HepG2 (cell line): ENCODE results near the gene ESRP2. TPM values are rescaled to one million over a fixed set of nuclear protein-coding genes. Genes with fewer than 3 reads are reported as not detected.

ENCODE experiments used
- KDM1A ChIP-seq: IDR thresholded peaks from 2 replicates; pipeline ENCODE4 v1.6.1; 2016; ENCODE audit warnings: missing compliant biosample characterization
- KDM2A ChIP-seq: sonication (generic); formaldehyde crosslinking; IDR thresholded peaks from 2 replicates; pipeline ENCODE4 v1.4.0; 2020; ENCODE audit warnings: low read depth, missing genetic modification reagents, borderline replicate concordance
- MAZ ChIP-seq, 2 experiments: sonication (generic) in 1 of 2; formaldehyde crosslinking in 1 of 2; IDR thresholded peaks; 2 replicates each; pipeline versions ENCODE4 v1.5.0 to v1.6.1; 2012 to 2020; ENCODE audit warnings: low read depth in 2 of 2, mild to moderate bottlenecking in 2 of 2, borderline replicate concordance in 1 of 2, improper control_type of control experiment in 1 of 2, low read length in 1 of 2, missing genetic modification reagents in 1 of 2, moderate library complexity in 1 of 2
- PPARG ChIP-seq: conservative IDR thresholded peaks from 2 replicates; pipeline ENCODE4 v1.6.1; 2016; ENCODE audit warnings: missing biosample characterization, missing genetic modification reagents
- SATB2 ChIP-seq: sonication (generic); formaldehyde crosslinking; IDR thresholded peaks from 2 replicates; pipeline ENCODE4 v1.5.0; 2020; ENCODE audit warnings: missing genetic modification reagents
- TBX2 ChIP-seq: sonication (generic); formaldehyde crosslinking; IDR thresholded peaks from 2 replicates; pipeline ENCODE4 v1.5.0; 2020; ENCODE audit warnings: missing genetic modification reagents, mild to moderate bottlenecking, borderline replicate concordance
- TCF7 ChIP-seq: sonication (generic); IDR thresholded peaks from 2 replicates; pipeline ENCODE4 v1.6.1; 2016; ENCODE audit warnings: antibody characterized with exemption, low read depth
- YEATS2 ChIP-seq: sonication (generic); formaldehyde crosslinking; IDR thresholded peaks from 2 replicates; pipeline ENCODE4 v1.4.0; 2020; ENCODE audit warnings: missing genetic modification reagents, borderline replicate concordance
- ZC3H4 ChIP-seq: sonication (generic); formaldehyde crosslinking; IDR thresholded peaks from 2 replicates; pipeline ENCODE4 v1.4.0; 2020; ENCODE audit warnings: missing genetic modification reagents, borderline replicate concordance
- ZNF180 ChIP-seq: sonication (generic); formaldehyde crosslinking; IDR thresholded peaks from 2 replicates; pipeline ENCODE4 v1.4.0; 2020; ENCODE audit warnings: low read depth, missing genetic modification reagents, borderline replicate concordance
- ZNF547 ChIP-seq: sonication (generic); formaldehyde crosslinking; IDR thresholded peaks from 2 replicates; pipeline ENCODE4 v1.5.1; 2020; ENCODE audit warnings: mild to moderate bottlenecking, missing genetic modification reagents
- polyA plus RNA-seq, 8 experiments: library from polyadenylated mRNA; depleted of rRNA in 3 of 8; stranded (reverse) in 7 of 8; unstranded in 1 of 8; fragments of >200 nt; fragmentation: Illumina TruSeq in 4 of 8; extraction: Trizol in 4 of 8; gene quantifications; 2 replicates each; pipeline versions ENCODE4 v1.2.1 to v1.2.3, GENCODE V29; 2011 to 2016; ENCODE audit warnings: low read depth in 4 of 8, missing spikeins in 1 of 8, mixed read lengths in 1 of 8; ENCODE audit not compliant: insufficient read depth in 1 of 8
- total RNA-seq, 5 experiments: library from RNA; depleted of rRNA; stranded (reverse); fragments of >200 nt; fragmentation: Illumina TruSeq; extraction: Trizol; gene quantifications; 2 replicates each; pipeline ENCODE4 v1.2.3, GENCODE V29; 2016; ENCODE audit warnings: low read depth in 1 of 5
- TF ChIP-seq, protein P1 (sequence below): sonication (generic); formaldehyde crosslinking; IDR thresholded peaks from 2 replicates; pipeline ENCODE4 v1.4.0; 2020; ENCODE audit warnings: missing genetic modification reagents, borderline replicate concordance
- TF ChIP-seq, protein P2 (sequence below): fragments of 450-650 bp; IDR thresholded peaks from 2 replicates; pipeline ENCODE4 v1.6.1; 2016
- TF ChIP-seq, protein P3 (sequence below): sonication (generic); formaldehyde crosslinking; IDR thresholded peaks from 2 replicates; pipeline ENCODE4 v1.4.0; 2020; ENCODE audit warnings: missing genetic modification reagents
- TF ChIP-seq, protein P4 (sequence below): sonication (generic); formaldehyde crosslinking; IDR thresholded peaks from 2 replicates; pipeline ENCODE4 v1.4.0; 2020; ENCODE audit warnings: missing genetic modification reagents, mild to moderate bottlenecking, borderline replicate concordance
- TF ChIP-seq, protein P5 (sequence below): IDR thresholded peaks from 2 replicates; pipeline ENCODE4 v1.6.1; 2016; ENCODE audit warnings: mild to moderate bottlenecking, missing biosample characterization, missing genetic modification reagents

Gene ESRP2
- total and polyA plus RNA-seq, 2 of the 13 experiments (the other 11 are each of a cell fraction or from before 2014, with no cell fraction given) = 21.1 to 32.4 TPM

DNA sequence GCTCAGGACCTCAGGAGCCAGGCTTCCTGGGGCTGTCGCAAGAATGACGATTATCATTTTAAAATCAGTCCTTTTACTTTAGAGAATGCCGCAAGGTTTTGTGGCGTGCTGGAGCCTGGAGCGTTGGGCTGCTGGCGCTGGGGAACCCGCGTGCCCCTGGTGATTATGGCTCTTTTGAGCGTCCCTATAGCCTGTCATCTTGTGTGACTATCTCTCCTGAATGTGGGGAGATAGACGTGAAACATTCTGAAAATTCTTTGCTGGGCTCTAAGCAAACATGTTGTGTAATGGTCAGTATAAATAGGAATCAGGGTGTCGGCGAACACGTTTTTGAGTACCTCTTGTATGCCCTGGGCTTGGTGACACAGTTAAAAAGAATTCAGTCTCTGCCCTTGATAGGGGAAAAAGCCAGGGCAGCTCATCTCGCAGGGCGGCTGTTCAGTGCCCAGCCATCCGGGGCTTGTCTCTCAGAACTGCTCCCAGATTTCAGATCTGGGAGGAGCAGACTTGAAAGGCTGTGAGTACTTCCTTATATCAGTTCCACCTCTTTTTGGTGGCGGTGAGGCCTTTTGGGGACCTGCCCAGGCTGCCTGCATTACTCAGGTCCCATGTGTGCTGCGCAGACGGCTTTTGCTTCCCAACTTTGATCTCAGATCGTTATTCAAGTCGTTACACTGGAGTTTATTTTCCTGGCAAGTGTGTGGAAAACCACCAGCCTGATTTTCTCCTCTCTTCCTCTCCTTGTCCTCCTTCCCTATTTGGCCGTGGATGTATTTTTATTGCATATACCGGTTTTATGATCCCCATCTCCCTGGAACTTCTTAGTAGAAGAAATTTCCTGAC, 29.4 kb upstream of the ESRP2 start (continued):
- TF ChIP-seq, protein P1, sequence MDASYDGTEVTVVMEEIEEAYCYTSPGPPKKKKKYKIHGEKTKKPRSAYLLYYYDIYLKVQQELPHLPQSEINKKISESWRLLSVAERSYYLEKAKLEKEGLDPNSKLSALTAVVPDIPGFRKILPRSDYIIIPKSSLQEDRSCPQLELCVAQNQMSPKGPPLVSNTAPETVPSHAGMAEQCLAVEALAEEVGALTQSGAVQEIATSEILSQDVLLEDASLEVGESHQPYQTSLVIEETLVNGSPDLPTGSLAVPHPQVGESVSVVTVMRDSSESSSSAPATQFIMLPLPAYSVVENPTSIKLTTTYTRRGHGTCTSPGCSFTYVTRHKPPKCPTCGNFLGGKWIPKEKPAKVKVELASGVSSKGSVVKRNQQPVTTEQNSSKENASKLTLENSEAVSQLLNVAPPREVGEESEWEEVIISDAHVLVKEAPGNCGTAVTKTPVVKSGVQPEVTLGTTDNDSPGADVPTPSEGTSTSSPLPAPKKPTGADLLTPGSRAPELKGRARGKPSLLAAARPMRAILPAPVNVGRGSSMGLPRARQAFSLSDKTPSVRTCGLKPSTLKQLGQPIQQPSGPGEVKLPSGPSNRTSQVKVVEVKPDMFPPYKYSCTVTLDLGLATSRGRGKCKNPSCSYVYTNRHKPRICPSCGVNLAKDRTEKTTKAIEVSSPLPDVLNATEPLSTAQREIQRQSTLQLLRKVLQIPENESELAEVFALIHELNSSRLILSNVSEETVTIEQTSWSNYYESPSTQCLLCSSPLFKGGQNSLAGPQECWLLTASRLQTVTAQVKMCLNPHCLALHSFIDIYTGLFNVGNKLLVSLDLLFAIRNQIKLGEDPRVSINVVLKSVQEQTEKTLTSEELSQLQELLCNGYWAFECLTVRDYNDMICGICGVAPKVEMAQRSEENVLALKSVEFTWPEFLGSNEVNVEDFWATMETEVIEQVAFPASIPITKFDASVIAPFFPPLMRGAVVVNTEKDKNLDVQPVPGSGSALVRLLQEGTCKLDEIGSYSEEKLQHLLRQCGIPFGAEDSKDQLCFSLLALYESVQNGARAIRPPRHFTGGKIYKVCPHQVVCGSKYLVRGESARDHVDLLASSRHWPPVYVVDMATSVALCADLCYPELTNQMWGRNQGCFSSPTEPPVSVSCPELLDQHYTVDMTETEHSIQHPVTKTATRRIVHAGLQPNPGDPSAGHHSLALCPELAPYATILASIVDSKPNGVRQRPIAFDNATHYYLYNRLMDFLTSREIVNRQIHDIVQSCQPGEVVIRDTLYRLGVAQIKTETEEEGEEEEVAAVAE = peak; percentile 65
- TF ChIP-seq YEATS2 (CRISPR knock-in tag) (peak; percentile 66; the same call in 1 of the 2 replicates), TBX2 (CRISPR knock-in tag) (peak; percentile 98), ZC3H4 (CRISPR knock-in tag) (no peak; the same call in 1 of the 2 replicates), ZNF547 (CRISPR knock-in tag) (no peak), PPARG (peak; percentile 81), ZNF180 (CRISPR knock-in tag) (no peak), SATB2 (CRISPR knock-in tag) (no peak), KDM2A (CRISPR knock-in tag) (peak; percentile 56; the same call in 1 of the 2 replicates), KDM1A (0 out of 2 replicates have a peak, but pooled peaks have one; percentile 34), TCF7 (peak; percentile 74), MAZ (IDR thresholded peaks at IDR 0.05; ENCODE audit: borderline replicate concordance, low read depth, low read length) (0 out of 2 replicates have a peak, but pooled peaks have one; percentile 47), MAZ (CRISPR knock-in tag; IDR thresholded peaks at IDR 0.05; ENCODE audit: low read depth) (peak; percentile 26; the same call in 1 of the 2 replicates)
- TF ChIP-seq, protein P2, sequence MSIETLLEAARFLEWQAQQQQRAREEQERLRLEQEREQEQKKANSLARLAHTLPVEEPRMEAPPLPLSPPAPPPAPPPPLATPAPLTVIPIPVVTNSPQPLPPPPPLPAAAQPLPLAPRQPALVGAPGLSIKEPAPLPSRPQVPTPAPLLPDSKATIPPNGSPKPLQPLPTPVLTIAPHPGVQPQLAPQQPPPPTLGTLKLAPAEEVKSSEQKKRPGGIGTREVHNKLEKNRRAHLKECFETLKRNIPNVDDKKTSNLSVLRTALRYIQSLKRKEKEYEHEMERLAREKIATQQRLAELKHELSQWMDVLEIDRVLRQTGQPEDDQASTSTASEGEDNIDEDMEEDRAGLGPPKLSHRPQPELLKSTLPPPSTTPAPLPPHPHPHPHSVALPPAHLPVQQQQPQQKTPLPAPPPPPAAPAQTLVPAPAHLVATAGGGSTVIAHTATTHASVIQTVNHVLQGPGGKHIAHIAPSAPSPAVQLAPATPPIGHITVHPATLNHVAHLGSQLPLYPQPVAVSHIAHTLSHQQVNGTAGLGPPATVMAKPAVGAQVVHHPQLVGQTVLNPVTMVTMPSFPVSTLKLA = peak; percentile 66
- TF ChIP-seq, protein P3, sequence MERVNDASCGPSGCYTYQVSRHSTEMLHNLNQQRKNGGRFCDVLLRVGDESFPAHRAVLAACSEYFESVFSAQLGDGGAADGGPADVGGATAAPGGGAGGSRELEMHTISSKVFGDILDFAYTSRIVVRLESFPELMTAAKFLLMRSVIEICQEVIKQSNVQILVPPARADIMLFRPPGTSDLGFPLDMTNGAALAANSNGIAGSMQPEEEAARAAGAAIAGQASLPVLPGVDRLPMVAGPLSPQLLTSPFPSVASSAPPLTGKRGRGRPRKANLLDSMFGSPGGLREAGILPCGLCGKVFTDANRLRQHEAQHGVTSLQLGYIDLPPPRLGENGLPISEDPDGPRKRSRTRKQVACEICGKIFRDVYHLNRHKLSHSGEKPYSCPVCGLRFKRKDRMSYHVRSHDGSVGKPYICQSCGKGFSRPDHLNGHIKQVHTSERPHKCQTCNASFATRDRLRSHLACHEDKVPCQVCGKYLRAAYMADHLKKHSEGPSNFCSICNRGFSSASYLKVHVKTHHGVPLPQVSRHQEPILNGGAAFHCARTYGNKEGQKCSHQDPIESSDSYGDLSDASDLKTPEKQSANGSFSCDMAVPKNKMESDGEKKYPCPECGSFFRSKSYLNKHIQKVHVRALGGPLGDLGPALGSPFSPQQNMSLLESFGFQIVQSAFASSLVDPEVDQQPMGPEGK (CRISPR knock-in tag) = peak; percentile 82
- TF ChIP-seq, protein P4, sequence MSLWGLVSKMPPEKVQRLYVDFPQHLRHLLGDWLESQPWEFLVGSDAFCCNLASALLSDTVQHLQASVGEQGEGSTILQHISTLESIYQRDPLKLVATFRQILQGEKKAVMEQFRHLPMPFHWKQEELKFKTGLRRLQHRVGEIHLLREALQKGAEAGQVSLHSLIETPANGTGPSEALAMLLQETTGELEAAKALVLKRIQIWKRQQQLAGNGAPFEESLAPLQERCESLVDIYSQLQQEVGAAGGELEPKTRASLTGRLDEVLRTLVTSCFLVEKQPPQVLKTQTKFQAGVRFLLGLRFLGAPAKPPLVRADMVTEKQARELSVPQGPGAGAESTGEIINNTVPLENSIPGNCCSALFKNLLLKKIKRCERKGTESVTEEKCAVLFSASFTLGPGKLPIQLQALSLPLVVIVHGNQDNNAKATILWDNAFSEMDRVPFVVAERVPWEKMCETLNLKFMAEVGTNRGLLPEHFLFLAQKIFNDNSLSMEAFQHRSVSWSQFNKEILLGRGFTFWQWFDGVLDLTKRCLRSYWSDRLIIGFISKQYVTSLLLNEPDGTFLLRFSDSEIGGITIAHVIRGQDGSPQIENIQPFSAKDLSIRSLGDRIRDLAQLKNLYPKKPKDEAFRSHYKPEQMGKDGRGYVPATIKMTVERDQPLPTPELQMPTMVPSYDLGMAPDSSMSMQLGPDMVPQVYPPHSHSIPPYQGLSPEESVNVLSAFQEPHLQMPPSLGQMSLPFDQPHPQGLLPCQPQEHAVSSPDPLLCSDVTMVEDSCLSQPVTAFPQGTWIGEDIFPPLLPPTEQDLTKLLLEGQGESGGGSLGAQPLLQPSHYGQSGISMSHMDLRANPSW (CRISPR knock-in tag) = peak; percentile 97
- TF ChIP-seq, protein P5, sequence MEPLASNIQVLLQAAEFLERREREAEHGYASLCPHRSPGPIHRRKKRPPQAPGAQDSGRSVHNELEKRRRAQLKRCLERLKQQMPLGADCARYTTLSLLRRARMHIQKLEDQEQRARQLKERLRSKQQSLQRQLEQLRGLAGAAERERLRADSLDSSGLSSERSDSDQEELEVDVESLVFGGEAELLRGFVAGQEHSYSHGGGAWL = no peak
